HepG2 (cell line): ENCODE data around the gene ARHGAP45. TPM values are rescaled to one million over a fixed set of nuclear protein-coding genes. Genes with fewer than 3 reads are reported as not detected.

Source experiments
- AKNA ChIP-seq: sonication (generic); formaldehyde crosslinking; IDR thresholded peaks from 2 replicates; pipeline ENCODE4 v1.4.0; 2020; ENCODE audit warnings: missing genetic modification reagents, borderline replicate concordance
- ARID5B ChIP-seq: IDR thresholded peaks from 2 replicates; pipeline ENCODE4 v1.4.0; 2020; ENCODE audit warnings: mild to moderate bottlenecking, missing genetic modification reagents
- PTBP1 ChIP-seq: fragments of 200-400 bp; formaldehyde crosslinking; IDR thresholded peaks from 2 replicates; pipeline ENCODE4 v1.6.1; 2018; ENCODE audit warnings: low read length, low read depth; ENCODE audit not compliant: poor library complexity, severe bottlenecking
- SP1 ChIP-seq, 2 experiments: fragments of 450-650 bp in 1 of 2; sonication (generic) in 1 of 2; formaldehyde crosslinking in 1 of 2; IDR thresholded peaks; 2 replicates each; pipeline versions ENCODE4 v1.4.0 to v1.6.1; 2016 to 2020; ENCODE audit warnings: missing genetic modification reagents in 1 of 2
- SRF ChIP-seq: IDR thresholded peaks from 2 replicates; pipeline ENCODE4 v1.6.1; 2011; ENCODE audit warnings: mild to moderate bottlenecking, low read depth, low read length, moderate library complexity
- TBL1XR1 ChIP-seq: fragments of 150-350 bp; IDR thresholded peaks from 2 replicates; pipeline ENCODE4 v1.6.1; 2014; ENCODE audit warnings: borderline replicate concordance, low read length; ENCODE audit not compliant: partially characterized antibody
- TSC22D2 ChIP-seq: sonication (generic); formaldehyde crosslinking; IDR thresholded peaks from 2 replicates; pipeline ENCODE4 v1.5.1; 2020; ENCODE audit warnings: missing genetic modification reagents, mild to moderate bottlenecking, borderline replicate concordance
- ZNF143 ChIP-seq: sonication (generic); formaldehyde crosslinking; IDR thresholded peaks from 2 replicates; pipeline ENCODE4 v1.4.0; 2020; ENCODE audit warnings: missing genetic modification reagents
- ZNF251 ChIP-seq: sonication (generic); formaldehyde crosslinking; IDR thresholded peaks from 2 replicates; pipeline ENCODE4 v1.9.0; 2021; ENCODE audit warnings: mild to moderate bottlenecking, missing genetic modification reagents
- polyA plus RNA-seq, 8 experiments: library from polyadenylated mRNA; depleted of rRNA in 3 of 8; stranded (reverse) in 7 of 8; unstranded in 1 of 8; fragments of >200 nt; fragmentation: Illumina TruSeq in 4 of 8; extraction: Trizol in 4 of 8; gene quantifications; 2 replicates each; pipeline versions ENCODE4 v1.2.1 to v1.2.3, GENCODE V29; 2011 to 2016; ENCODE audit warnings: low read depth in 4 of 8, missing spikeins in 1 of 8, mixed read lengths in 1 of 8; ENCODE audit not compliant: insufficient read depth in 1 of 8
- total RNA-seq, 5 experiments: library from RNA; depleted of rRNA; stranded (reverse); fragments of >200 nt; fragmentation: Illumina TruSeq; extraction: Trizol; gene quantifications; 2 replicates each; pipeline ENCODE4 v1.2.3, GENCODE V29; 2016; ENCODE audit warnings: low read depth in 1 of 5
- TF ChIP-seq, protein P1 (sequence below): sonication (generic); formaldehyde crosslinking; conservative IDR thresholded peaks from 2 replicates; pipeline ENCODE4 v1.8.0; 2022; ENCODE audit warnings: mild to moderate bottlenecking, moderate library complexity, missing genetic modification reagents
- TF ChIP-seq, protein P2 (sequence below): sonication (generic); formaldehyde crosslinking; IDR thresholded peaks from 2 replicates; pipeline ENCODE4 v1.8.1; 2023; ENCODE audit warnings: mild to moderate bottlenecking, inconsistent platforms, moderate library complexity, missing genetic modification reagents, borderline replicate concordance

Gene ARHGAP45
- total and polyA plus RNA-seq, 2 of the 13 experiments (the other 11 are each of a cell fraction or from before 2014, with no cell fraction given): 0.84 to 32.0 TPM

GRCh38 chr19:1129535-1129934 is 62.6 kb downstream of the ARHGAP45 start (continued):
- TF ChIP-seq ARID5B: no peak
- no peak for TF ChIP-seq SRF
- TF ChIP-seq SP1 (IDR thresholded peaks at IDR 0.05): no peak
- TF ChIP-seq SP1 (CRISPR knock-in tag; IDR thresholded peaks at IDR 0.05): no peak
- TF ChIP-seq TBL1XR1: no peak
- TF ChIP-seq ZNF143: no peak
- TF ChIP-seq TSC22D2 (CRISPR knock-in tag): no peak
- TF ChIP-seq, protein P1, sequence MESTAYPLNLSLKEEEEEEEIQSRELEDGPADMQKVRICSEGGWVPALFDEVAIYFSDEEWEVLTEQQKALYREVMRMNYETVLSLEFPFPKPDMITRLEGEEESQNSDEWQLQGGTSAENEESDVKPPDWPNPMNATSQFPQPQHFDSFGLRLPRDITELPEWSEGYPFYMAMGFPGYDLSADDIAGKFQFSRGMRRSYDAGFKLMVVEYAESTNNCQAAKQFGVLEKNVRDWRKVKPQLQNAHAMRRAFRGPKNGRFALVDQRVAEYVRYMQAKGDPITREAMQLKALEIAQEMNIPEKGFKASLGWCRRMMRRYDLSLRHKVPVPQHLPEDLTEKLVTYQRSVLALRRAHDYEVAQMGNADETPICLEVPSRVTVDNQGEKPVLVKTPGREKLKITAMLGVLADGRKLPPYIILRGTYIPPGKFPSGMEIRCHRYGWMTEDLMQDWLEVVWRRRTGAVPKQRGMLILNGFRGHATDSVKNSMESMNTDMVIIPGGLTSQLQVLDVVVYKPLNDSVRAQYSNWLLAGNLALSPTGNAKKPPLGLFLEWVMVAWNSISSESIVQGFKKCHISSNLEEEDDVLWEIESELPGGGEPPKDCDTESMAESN (CRISPR knock-in tag): no peak
- TF ChIP-seq AKNA (CRISPR knock-in tag): no peak
- TF ChIP-seq, protein P2, sequence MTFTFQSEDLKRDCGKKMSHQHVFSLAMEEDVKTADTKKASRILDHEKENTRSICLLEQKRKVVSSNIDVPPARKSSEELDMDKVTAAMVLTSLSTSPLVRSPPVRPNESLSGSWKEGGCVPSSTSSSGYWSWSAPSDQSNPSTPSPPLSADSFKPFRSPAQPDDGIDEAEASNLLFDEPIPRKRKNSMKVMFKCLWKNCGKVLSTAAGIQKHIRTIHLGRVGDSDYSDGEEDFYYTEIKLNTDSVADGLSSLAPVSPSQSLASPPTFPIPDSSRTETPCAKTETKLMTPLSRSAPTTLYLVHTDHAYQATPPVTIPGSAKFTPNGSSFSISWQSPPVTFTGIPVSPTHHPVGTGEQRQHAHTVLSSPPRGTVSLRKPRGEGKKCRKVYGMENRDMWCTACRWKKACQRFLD (CRISPR knock-in tag): no peak
- no peak for TF ChIP-seq ZNF251
- TF ChIP-seq PTBP1: no peak
- TF ChIP-seq, all 625 proteins: peak for 0
